BE2C (cell line): Measurements from ENCODE around the gene CABLES1.
"Not testable (repeated sequence)": the region's sequence is repeated elsewhere in the genome, so short reads cannot be mapped to it uniquely, and the experiment has no call there.

Source experiments
- DNase-seq: peaks from one replicate; pipeline ENCODE4 v3.0.0-alpha.2; 2020
- H3K27me3 ChIP-seq: fragments of 250-450 bp; sonication (Bioruptor Pico); 2 replicates; pipeline ENCODE4 v1.5.1; 2020; ENCODE audit warnings: mild to moderate bottlenecking
- H3K36me3 ChIP-seq: fragments of 250-450 bp; sonication (Bioruptor Pico); 2 replicates; pipeline ENCODE4 v1.5.1; 2020; ENCODE audit warnings: mild to moderate bottlenecking
- H3K4me1 ChIP-seq: fragments of 250-450 bp; sonication (Bioruptor Pico); 2 replicates; pipeline ENCODE4 v1.5.1; 2020
- H3K4me3 ChIP-seq: 2 replicates; pipeline ENCODE4 v1.5.1; 2011; ENCODE audit warnings: low read depth, low read length
- H3K9me3 ChIP-seq: fragments of 250-450 bp; sonication (Bioruptor Pico); 2 replicates; pipeline ENCODE4 v1.5.1; 2020
- TF ChIP-seq, protein P1 (sequence below): IDR thresholded peaks from 2 replicates; pipeline ENCODE4 v1.5.1; 2012; ENCODE audit warnings: mild to moderate bottlenecking, low read depth, low read length

Gene CABLES1

GRCh38 chr18:23268641-23269040 lies 133.4 kb downstream of the CABLES1 start:
- Histone ChIP-seq H3K4me3 (no peak overlapping the region), H3K4me1 (no peaks in the 10 kb centered on the region)

GRCh38 chr18:23269068-23269467 lies 133.8 kb downstream of the CABLES1 start:
- H3K4me1 ChIP-seq, DNase-seq, H3K27me3 ChIP-seq, H3K4me3 ChIP-seq, H3K36me3 ChIP-seq, H3K9me3 ChIP-seq: not testable (repeated sequence)

More at GRCh38 chr18:23268641-23269040, 133.4 kb downstream of the CABLES1 start:
- Histone ChIP-seq H3K9me3 (no peaks in the 10 kb centered on the region), H3K36me3 (no peaks in the 10 kb centered on the region), H3K27me3 (no peaks in the 10 kb centered on the region)
- TF ChIP-seq, protein P1, sequence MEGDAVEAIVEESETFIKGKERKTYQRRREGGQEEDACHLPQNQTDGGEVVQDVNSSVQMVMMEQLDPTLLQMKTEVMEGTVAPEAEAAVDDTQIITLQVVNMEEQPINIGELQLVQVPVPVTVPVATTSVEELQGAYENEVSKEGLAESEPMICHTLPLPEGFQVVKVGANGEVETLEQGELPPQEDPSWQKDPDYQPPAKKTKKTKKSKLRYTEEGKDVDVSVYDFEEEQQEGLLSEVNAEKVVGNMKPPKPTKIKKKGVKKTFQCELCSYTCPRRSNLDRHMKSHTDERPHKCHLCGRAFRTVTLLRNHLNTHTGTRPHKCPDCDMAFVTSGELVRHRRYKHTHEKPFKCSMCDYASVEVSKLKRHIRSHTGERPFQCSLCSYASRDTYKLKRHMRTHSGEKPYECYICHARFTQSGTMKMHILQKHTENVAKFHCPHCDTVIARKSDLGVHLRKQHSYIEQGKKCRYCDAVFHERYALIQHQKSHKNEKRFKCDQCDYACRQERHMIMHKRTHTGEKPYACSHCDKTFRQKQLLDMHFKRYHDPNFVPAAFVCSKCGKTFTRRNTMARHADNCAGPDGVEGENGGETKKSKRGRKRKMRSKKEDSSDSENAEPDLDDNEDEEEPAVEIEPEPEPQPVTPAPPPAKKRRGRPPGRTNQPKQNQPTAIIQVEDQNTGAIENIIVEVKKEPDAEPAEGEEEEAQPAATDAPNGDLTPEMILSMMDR, result no peak
- no peak for DNase-seq

DNA sequence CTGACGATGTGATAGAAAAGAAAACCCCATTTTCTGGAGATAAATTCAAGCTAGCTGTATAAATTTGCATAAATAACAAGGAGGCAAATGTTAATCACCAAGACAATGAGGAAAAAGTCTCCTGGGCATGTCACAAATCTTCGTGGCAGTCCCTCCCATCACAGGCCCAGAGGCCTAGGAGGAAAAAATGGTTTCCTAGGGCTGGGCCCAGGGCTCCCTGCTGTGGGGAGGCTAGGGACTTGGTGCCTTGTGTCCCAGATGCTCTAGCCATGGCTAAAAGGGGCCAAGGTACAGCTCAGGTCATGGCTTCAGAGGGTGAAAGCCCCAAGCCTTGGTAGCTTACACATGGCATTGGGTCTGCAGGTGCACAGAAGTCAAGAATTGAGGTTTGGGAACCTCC lies 134.6 kb downstream of the CABLES1 start:
- no peak overlapping the region for H3K4me3 ChIP-seq
- H3K27me3 ChIP-seq, result no peaks in the 10 kb centered on the region
- TF ChIP-seq, protein P1, result no peak
- DNase-seq, result no peak
- no peaks in the 10 kb centered on the region for H3K36me3 ChIP-seq
- H3K9me3 ChIP-seq, result no peaks in the 10 kb centered on the region
- no peaks in the 10 kb centered on the region for H3K4me1 ChIP-seq

- no peak for DNase-seq
- Histone ChIP-seq H3K4me3 (no peak overlapping the region), H3K9me3 (no peaks in the 10 kb centered on the region), H3K36me3 (no peaks in the 10 kb centered on the region), H3K27me3 (no peaks in the 10 kb centered on the region), H3K4me1 (no peaks in the 10 kb centered on the region)
- TF ChIP-seq, protein P1, result no peak
Observed at GRCh38 chr18:23270986-23271680, 135.8 kb downstream of the CABLES1 start.

GRCh38 chr18:23272498-23273232 lies 137.4 kb downstream of the CABLES1 start:
- no peaks in the 10 kb centered on the region for H3K9me3 ChIP-seq
- no peak overlapping the region for H3K4me3 ChIP-seq
- TF ChIP-seq, protein P1, result no peak
- no peaks in the 10 kb centered on the region for H3K27me3 ChIP-seq
- no peak for DNase-seq
- no peaks in the 10 kb centered on the region for H3K4me1 ChIP-seq
- H3K36me3 ChIP-seq, result no peaks in the 10 kb centered on the region

DNA sequence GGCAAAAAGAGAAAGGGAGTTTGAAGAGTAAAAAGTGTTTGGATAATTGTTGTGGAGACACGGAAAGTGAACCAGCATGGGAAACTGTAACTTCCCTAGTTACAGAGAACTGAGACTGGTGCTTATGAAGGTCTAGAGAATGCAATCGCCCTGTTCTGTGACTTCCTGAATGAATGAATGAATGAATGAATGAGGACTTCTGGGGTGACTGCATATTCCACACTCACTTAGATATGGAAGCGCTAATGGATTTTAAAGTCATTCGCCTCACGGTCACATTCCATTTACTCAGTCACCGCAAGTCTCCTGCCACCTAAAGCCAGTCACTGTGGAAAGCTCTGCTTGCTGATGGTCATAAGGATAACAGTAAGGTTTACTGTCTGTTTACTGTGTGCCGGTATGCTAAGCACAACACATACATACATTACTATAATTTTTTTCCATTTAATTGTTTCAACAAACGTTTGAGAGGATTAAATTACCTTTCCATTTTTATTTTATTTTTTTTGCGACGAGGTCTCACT lies 138.2 kb downstream of the CABLES1 start:
- TF ChIP-seq, protein P1, result no peak
- H3K4me1 ChIP-seq, result no peaks in the 10 kb centered on the region

More for the DNA sequence above, 138.2 kb downstream of the CABLES1 start:
- no peaks in the 10 kb centered on the region for H3K9me3 ChIP-seq
- H3K4me3 ChIP-seq, result no peak overlapping the region
- no peaks in the 10 kb centered on the region for H3K36me3 ChIP-seq
- H3K27me3 ChIP-seq, result no peaks in the 10 kb centered on the region
- no peak for DNase-seq
